Astrocyte (in vitro differentiated cells and primary cell): ENCODE data around the gene ANKRD30A.

Source experiments
- CTCF ChIP-seq: IDR thresholded peaks from 2 replicates; pipeline ENCODE4 v1.5.1; 2011; ENCODE audit warnings: low read depth, mild to moderate bottlenecking, inconsistent platforms, low read length, moderate library complexity; ENCODE audit not compliant: insufficient read depth
- EZH2 ChIP-seq: IDR thresholded peaks from 2 replicates; pipeline ENCODE4 v1.6.1; 2012; ENCODE audit warnings: mild to moderate bottlenecking, low read length, inconsistent platforms; ENCODE audit not compliant: insufficient read depth

DNA sequence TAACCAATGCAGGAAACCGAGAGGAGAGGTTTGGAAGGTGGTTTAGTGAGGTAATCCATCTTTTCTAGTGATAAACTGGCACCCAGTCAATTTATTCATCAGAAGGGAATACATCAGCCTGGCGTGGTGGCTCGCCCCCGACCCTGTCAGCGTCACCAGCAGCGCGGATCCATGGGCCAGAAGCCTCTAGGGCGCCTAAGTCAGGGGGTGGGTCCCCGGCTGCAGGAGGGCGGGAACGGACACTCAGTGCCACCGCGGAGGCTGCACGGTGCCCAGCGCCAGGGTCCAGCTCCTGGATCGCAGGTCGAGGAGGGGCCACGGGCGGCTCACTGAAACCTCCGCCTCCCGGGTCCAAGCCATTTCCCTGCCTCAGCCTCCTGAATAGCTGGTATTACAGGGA is 866 bp upstream of the ANKRD30A start:
- no peak for TF ChIP-seq CTCF
- TF ChIP-seq EZH2, result no peak
